ENCODE measurements around the gene SPOCK2. TPM values are rescaled to one million over a fixed set of nuclear protein-coding genes. Genes with fewer than 3 reads are reported as not detected.

The SPOCK2 gene
- total RNA-seq, 1 experiment from 2014 or later: 1.1 TPM

- no peak overlapping the region for H3K9ac ChIP-seq (ENCODE audit: low read length)
- H3K79me2 ChIP-seq (ENCODE audit: insufficient read depth, low read length): no peaks in the 10 kb centered on the region
- ChIA-PET RAD21 (ENCODE audit: low non-redundant PET in 1 of 2, low total read pairs in 2 of 2, uncharacterized antibody in 2 of 2, unreplicated experiment in 2 of 2) (no interaction called here), POLR2A (no interaction called here), CTCF (interaction anchor here (2.2 to 2.3 kb wide), 2 partner anchors 12 to 172 kb away, joined by 6 to 16 read pairs; no protein-coding TSS in a partner anchor)
- H3K4me3 ChIP-seq (replicated peaks in 1 of 2; ENCODE audit: low read depth in 1 of 2, low read length in 2 of 2): no peak overlapping the region
- no peak overlapping the region for H3K4me2 ChIP-seq (ENCODE audit: low read length)
- H3K36me3 ChIP-seq (ENCODE audit: control insufficient read depth in 1 of 2, insufficient read depth in 2 of 2, low read length in 2 of 2): no peaks in the 10 kb centered on the region
- no peaks in the 10 kb centered on the region for H3K27me3 ChIP-seq (ENCODE audit: insufficient read depth, low read length)
- BruUV-seq (replicated peaks): no TSS peak
- DNase-seq (ENCODE audit: low read depth, low spot score): no peak
- TF ChIP-seq POLR2A (IDR thresholded peaks at IDR 0.05; ENCODE audit: borderline replicate concordance, extremely low read depth, insufficient read depth, insufficient read length): no peak
- no peak for TF ChIP-seq JUND (IDR thresholded peaks at IDR 0.05)
- TF ChIP-seq MAX (IDR thresholded peaks at IDR 0.05): no peak
- no peak for TF ChIP-seq YY1 (IDR thresholded peaks at IDR 0.05; ENCODE audit: extremely low read depth, insufficient replicate concordance, low read depth, low read length)
- no peak for TF ChIP-seq SP1 (IDR thresholded peaks at IDR 0.05; ENCODE audit: low read depth)
- TF ChIP-seq, protein P1, sequence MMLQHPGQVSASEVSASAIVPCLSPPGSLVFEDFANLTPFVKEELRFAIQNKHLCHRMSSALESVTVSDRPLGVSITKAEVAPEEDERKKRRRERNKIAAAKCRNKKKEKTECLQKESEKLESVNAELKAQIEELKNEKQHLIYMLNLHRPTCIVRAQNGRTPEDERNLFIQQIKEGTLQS (IDR thresholded peaks at IDR 0.05): no peak
- no peak for TF ChIP-seq ZFX (IDR thresholded peaks at IDR 0.05)
- no peak for TF ChIP-seq POLR2AphosphoS5 (IDR thresholded peaks at IDR 0.05; ENCODE audit: low read depth, low read length)
- TF ChIP-seq EGR1 (IDR thresholded peaks at IDR 0.05; ENCODE audit: low read depth): no peak
- TF ChIP-seq SRF (IDR thresholded peaks at IDR 0.05; ENCODE audit: low read depth): no peak
- TF ChIP-seq ZBTB33 (IDR thresholded peaks at IDR 0.05; ENCODE audit: extremely low read depth, insufficient replicate concordance, low read length): no peak
- no peak for TF ChIP-seq SIN3A (IDR thresholded peaks at IDR 0.05; ENCODE audit: low read depth)
- TF ChIP-seq, protein P2, sequence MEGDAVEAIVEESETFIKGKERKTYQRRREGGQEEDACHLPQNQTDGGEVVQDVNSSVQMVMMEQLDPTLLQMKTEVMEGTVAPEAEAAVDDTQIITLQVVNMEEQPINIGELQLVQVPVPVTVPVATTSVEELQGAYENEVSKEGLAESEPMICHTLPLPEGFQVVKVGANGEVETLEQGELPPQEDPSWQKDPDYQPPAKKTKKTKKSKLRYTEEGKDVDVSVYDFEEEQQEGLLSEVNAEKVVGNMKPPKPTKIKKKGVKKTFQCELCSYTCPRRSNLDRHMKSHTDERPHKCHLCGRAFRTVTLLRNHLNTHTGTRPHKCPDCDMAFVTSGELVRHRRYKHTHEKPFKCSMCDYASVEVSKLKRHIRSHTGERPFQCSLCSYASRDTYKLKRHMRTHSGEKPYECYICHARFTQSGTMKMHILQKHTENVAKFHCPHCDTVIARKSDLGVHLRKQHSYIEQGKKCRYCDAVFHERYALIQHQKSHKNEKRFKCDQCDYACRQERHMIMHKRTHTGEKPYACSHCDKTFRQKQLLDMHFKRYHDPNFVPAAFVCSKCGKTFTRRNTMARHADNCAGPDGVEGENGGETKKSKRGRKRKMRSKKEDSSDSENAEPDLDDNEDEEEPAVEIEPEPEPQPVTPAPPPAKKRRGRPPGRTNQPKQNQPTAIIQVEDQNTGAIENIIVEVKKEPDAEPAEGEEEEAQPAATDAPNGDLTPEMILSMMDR (IDR thresholded peaks at IDR 0.05 in 2 of 3, conservative IDR thresholded peaks at IDR 0.05 in 1 of 3; ENCODE audit: borderline replicate concordance in 1 of 3, insufficient read depth in 1 of 3, low read depth in 2 of 3, low read length in 2 of 3): no peak
- no peak for TF ChIP-seq CBX3 (IDR thresholded peaks at IDR 0.05; ENCODE audit: low read depth)
- TF ChIP-seq RAD21 (IDR thresholded peaks at IDR 0.05; ENCODE audit: low read depth): no peak
- no peak for TF ChIP-seq TCF7L2 (IDR thresholded peaks at IDR 0.05; ENCODE audit: borderline replicate concordance, extremely low read depth, insufficient read depth, insufficient read length)
- TF ChIP-seq ZNF274 (IDR thresholded peaks at IDR 0.05; ENCODE audit: low read depth, low read length): no peak
- H2AFZ ChIP-seq (ENCODE audit: low read depth, low read length, poor library complexity, severe bottlenecking): no peak overlapping the region
- no peaks in the 10 kb centered on the region for H4K20me1 ChIP-seq (ENCODE audit: insufficient read depth)
- no peaks in the 10 kb centered on the region for H3K9me2 ChIP-seq (ENCODE audit: insufficient read depth)
- no peak overlapping the region for H3K27ac ChIP-seq (ENCODE audit: low read depth, low read length)
- H3K4me1 ChIP-seq (ENCODE audit: control insufficient read depth in 1 of 2, insufficient read depth in 2 of 2, low read length in 2 of 2): peaks cover 0 to 4% of the 10 kb centered on the region in 2 experiments; a peak in 1 of 4 replicates
- peaks cover 0 to 6% of the 10 kb centered on the region in 2 experiments; a peak in 1 of 4 replicates for H3K9me3 ChIP-seq (ENCODE audit: control insufficient read depth in 1 of 2, insufficient read depth in 1 of 2, low read depth in 1 of 2, low read length in 2 of 2)
- no peak for ATAC-seq
- intact Hi-C loops (cut with micrococcal nuclease): loop anchor here (5.0 kb wide), 3 partner anchors 133 to 738 kb away; no protein-coding TSS in a partner anchor
Measured at GRCh38 chr10:72049969-72050781, 38.2 kb downstream of the SPOCK2 start.
